HG03095 (cell line): ENCODE data around the gene OPRL1.

Experiments used
- ATAC-seq: cut with Tn5 transposase; IDR thresholded peaks from one replicate; pipeline ENCODE4 v1.9.1; 2021; ENCODE audit warnings: moderate library complexity; ENCODE audit not compliant: unreplicated experiment

OPRL1 gene

GRCh38 chr20:64070244-64070993, 9.5 kb upstream of the OPRL1 start:
- ATAC-seq = no peak

- ATAC-seq = no peak
Observed at GRCh38 chr20:64071341-64072332, 8.2 kb upstream of the OPRL1 start.

GRCh38 chr20:64072498-64073063, 7.3 kb upstream of the OPRL1 start:
- ATAC-seq = no peak

- ATAC-seq = no peak
Observed at GRCh38 chr20:64073476-64074183, 6.3 kb upstream of the OPRL1 start.

GRCh38 chr20:64074184-64074789, 5.6 kb upstream of the OPRL1 start:
- ATAC-seq = no peak

- no peak for ATAC-seq
Observed at GRCh38 chr20:64074963-64075362, 4.9 kb upstream of the OPRL1 start.

- ATAC-seq = no peak
Observed at GRCh38 chr20:64075556-64075955, 4.3 kb upstream of the OPRL1 start.

GRCh38 chr20:64076061-64076997, 3.6 kb upstream of the OPRL1 start:
- no peak for ATAC-seq

GRCh38 chr20:64077094-64077493, 2.8 kb upstream of the OPRL1 start:
- ATAC-seq = no peak

- no peak for ATAC-seq
Observed at GRCh38 chr20:64077541-64077875, 2.4 kb upstream of the OPRL1 start.

- ATAC-seq = no peak
Observed at GRCh38 chr20:64077876-64078551, 1.9 kb upstream of the OPRL1 start.

GRCh38 chr20:64078934-64079272, 979 bp upstream of the OPRL1 start:
- ATAC-seq = no peak

- no peak for ATAC-seq
Observed at GRCh38 chr20:64079273-64080012, 439 bp upstream of the OPRL1 start, which contains the start of gene RGS19. TSS of gene RGS19 (minus strand) at chr20:64079518. CDS start at chr20:64076886, 2,632 bp downstream.

- ATAC-seq = no peak
Observed at GRCh38 chr20:64080813-64081623, 1.1 kb downstream of the OPRL1 start.

GRCh38 chr20:64081624-64081964, 1.7 kb downstream of the OPRL1 start:
- no peak for ATAC-seq

GRCh38 chr20:64082126-64082731, 2.3 kb downstream of the OPRL1 start:
- ATAC-seq = no peak

GRCh38 chr20:64082820-64083377, 3.0 kb downstream of the OPRL1 start:
- ATAC-seq = no peak
